ENCODE results near the gene TMCC2. TPM values are rescaled to one million over a fixed set of nuclear protein-coding genes. Genes with fewer than 3 reads are reported as not detected.

Gene TMCC2
- total RNA-seq, 1 experiment from 2014 or later = 2.7 TPM

GRCh38 chr1:205245096-205245495 is 17.4 kb downstream of the TMCC2 start:
- RAD21 ChIA-PET (ENCODE audit: low non-redundant PET in 1 of 2, low total read pairs in 2 of 2, uncharacterized antibody in 2 of 2, unreplicated experiment in 2 of 2) = no interaction called here
- no peaks in the 10 kb centered on the region for H3K79me2 ChIP-seq (ENCODE audit: insufficient read depth, low read length)
- H3K36me3 ChIP-seq (ENCODE audit: control insufficient read depth in 1 of 2, insufficient read depth in 2 of 2, low read length in 2 of 2) = no peaks in the 10 kb centered on the region
- H3K9me2 ChIP-seq (ENCODE audit: insufficient read depth) = no peaks in the 10 kb centered on the region
- no peak overlapping the region for H3K27ac ChIP-seq (ENCODE audit: low read depth, low read length)
- H3K27me3 ChIP-seq (ENCODE audit: insufficient read depth, low read length) = no peaks in the 10 kb centered on the region
- 0 out of 4 replicates have a peak, but pooled peaks cover 0 to 4% of the 10 kb centered on the region in 2 experiments for H3K4me1 ChIP-seq (ENCODE audit: control insufficient read depth in 1 of 2, insufficient read depth in 2 of 2, low read length in 2 of 2)
- BruUV-seq (replicated peaks) = no TSS peak
- DNase-seq (ENCODE audit: low read depth, low spot score) (no peak), ATAC-seq (no peak)
- H3K4me2 ChIP-seq (ENCODE audit: low read length) = no peak overlapping the region
- no peak overlapping the region for H3K4me3 ChIP-seq (replicated peaks in 1 of 2; ENCODE audit: low read depth in 1 of 2, low read length in 2 of 2)
- no peak overlapping the region for H3K9ac ChIP-seq (ENCODE audit: low read length)
- TF ChIP-seq EGR1 (IDR thresholded peaks at IDR 0.05; ENCODE audit: low read depth) (no peak), SP1 (IDR thresholded peaks at IDR 0.05; ENCODE audit: low read depth) (no peak), EZH2 (IDR thresholded peaks at IDR 0.05) (no peak), CBX3 (IDR thresholded peaks at IDR 0.05; ENCODE audit: low read depth) (no peak), ZFX (IDR thresholded peaks at IDR 0.05) (no peak), CEBPB (IDR thresholded peaks at IDR 0.05; ENCODE audit: low read depth) (no peak), POLR2AphosphoS5 (IDR thresholded peaks at IDR 0.05; ENCODE audit: low read depth, low read length) (no peak), POLR2A (IDR thresholded peaks at IDR 0.05; ENCODE audit: borderline replicate concordance, extremely low read depth, insufficient read depth, insufficient read length) (no peak), REST (IDR thresholded peaks at IDR 0.05; ENCODE audit: low read depth) (no peak), EZH2phosphoT487 (IDR thresholded peaks at IDR 0.05; ENCODE audit: borderline replicate concordance) (no peak), SRF (IDR thresholded peaks at IDR 0.05; ENCODE audit: low read depth) (no peak), RAD21 (IDR thresholded peaks at IDR 0.05; ENCODE audit: low read depth) (no peak), ATF3 (IDR thresholded peaks at IDR 0.05) (no peak), JUND (IDR thresholded peaks at IDR 0.05) (no peak), SIN3A (IDR thresholded peaks at IDR 0.05; ENCODE audit: low read depth) (no peak), ELF1 (IDR thresholded peaks at IDR 0.05; ENCODE audit: borderline replicate concordance, low read depth) (no peak), ZNF274 (IDR thresholded peaks at IDR 0.05; ENCODE audit: low read depth, low read length) (no peak), TCF7L2 (IDR thresholded peaks at IDR 0.05; ENCODE audit: borderline replicate concordance, extremely low read depth, insufficient read depth, insufficient read length) (no peak), ZBTB33 (IDR thresholded peaks at IDR 0.05; ENCODE audit: extremely low read depth, insufficient replicate concordance, low read length) (no peak), CTCF (IDR thresholded peaks at IDR 0.05 in 2 of 3, conservative IDR thresholded peaks at IDR 0.05 in 1 of 3; ENCODE audit: borderline replicate concordance in 1 of 3, insufficient read depth in 1 of 3, low read depth in 2 of 3, low read length in 2 of 3) (no peak)
- intact Hi-C loops (cut with micrococcal nuclease) = no loop called here
- no peaks in the 10 kb centered on the region for H4K20me1 ChIP-seq (ENCODE audit: insufficient read depth)
- CTCF ChIA-PET = interaction anchor here (2.7 kb wide), 1 partner anchor 15 kb away, joined by 7 read pairs; no protein-coding TSS in a partner anchor
- no peaks in the 10 kb centered on the region for H3K9me3 ChIP-seq (ENCODE audit: control insufficient read depth in 1 of 2, insufficient read depth in 1 of 2, low read depth in 1 of 2, low read length in 2 of 2)
- H2AFZ ChIP-seq (ENCODE audit: low read depth, low read length, poor library complexity, severe bottlenecking) = no peak overlapping the region
- POLR2A ChIA-PET = no interaction called here
